Stimulated activated CD8-positive, alpha-beta memory T cell treated with anti-CD3 and anti-CD28 coated beads, Interleukin-4, amount 100 ng/mL, for 24 hours (primary cell): ENCODE data around the gene MORC2.

Experiments
- DNase-seq: peaks from one replicate; pipeline ENCODE4 v3.0.0-alpha.2; 2020; ENCODE audit warnings: low read depth

Gene MORC2

DNA sequence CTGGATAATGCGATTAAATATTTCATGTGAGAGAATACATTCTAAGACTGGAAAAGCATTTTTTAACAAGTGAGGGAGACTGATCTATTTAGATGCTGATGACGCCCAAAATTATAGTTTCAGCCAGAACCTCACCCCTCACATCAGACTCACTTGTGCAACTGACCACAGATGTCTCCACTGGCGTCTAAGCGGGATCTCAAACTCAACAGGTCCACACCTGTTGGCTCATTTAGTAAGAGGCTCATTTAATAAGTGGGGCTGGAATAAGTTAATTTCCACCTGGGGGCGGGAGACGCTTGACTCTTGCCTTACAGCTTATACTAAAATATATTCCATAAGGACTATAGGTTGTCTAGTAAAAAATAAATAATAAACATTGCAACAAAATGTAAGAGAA is 47.5 kb downstream of the MORC2 start:
- no peak for DNase-seq

DNA sequence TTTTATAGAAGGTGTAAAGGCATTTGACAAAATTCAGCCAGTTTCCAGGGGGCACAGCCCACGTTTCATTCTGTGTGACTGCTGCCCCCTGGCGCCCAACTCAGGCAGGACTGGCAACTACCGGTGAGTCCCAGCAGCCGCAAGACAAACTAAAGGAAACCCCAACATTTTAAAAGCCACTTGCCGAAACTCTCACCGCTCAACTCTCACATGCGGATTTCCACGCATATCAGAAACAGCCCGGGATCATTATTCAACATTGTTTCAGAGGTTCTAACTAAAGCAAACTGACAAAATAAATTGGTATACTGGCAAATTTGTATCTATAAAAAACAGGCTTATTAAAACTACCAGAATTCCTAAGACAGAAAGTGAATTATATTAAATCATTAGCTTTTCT is 48.2 kb downstream of the MORC2 start:
- DNase-seq = peak; percentile 83

DNA sequence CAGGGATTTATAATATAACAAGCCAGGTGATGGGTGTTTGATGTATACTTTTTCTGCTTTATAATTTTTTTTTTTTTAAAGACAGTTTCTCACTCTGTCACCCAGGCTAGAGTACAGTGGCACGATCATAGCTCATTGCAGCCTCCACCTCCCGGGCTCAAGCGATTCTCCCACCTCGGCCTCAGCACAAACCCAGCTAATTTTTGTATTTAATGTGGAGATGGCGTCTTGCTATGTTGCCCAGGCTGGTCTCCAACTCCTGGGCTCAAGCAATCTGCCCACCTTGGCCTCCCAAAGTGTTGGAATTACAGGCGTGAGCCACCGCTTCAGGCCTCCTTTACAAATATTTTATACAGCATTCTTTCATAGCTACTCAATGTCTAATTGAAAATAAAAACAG is 48.6 kb downstream of the MORC2 start:
- DNase-seq = no peak

DNA sequence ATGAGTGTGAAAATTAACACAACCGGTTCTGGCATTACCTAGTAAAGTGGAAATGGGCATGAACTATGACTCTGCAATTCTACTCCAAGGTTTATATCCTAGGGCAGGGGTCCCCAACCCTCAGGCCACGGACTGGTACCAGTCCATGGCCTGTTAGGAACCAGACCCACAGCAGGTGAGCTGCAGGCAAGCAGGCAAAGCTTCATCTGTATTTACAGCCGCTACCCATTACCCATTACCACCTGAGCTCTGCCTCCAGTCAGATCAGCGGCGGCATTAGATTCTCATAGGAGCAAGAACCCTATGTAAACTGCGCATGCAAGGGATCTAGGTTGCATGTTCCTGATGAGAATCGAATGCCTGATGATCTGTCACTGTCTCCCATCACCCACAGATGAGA is 49.8 kb downstream of the MORC2 start:
- no peak for DNase-seq

DNA sequence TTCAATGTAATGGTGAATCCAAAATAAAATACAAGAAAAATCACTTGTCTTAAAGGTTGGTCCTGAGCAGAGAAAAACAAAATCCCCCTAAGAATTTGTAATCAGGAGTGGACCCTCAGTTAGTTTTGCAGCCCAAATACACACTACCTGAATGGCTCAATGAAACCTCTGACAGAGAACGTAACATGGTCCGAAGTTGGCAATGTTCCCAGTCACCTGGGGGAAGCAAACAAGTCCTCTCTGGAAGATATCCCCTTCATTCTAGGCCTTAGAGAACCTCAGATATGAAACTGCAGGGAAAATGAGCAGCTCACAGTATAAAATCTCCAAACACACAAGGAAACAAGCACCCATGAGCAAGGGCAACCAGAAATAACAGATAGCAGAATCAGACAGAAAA is 58.2 kb downstream of the MORC2 start:
- DNase-seq = no peak

DNA sequence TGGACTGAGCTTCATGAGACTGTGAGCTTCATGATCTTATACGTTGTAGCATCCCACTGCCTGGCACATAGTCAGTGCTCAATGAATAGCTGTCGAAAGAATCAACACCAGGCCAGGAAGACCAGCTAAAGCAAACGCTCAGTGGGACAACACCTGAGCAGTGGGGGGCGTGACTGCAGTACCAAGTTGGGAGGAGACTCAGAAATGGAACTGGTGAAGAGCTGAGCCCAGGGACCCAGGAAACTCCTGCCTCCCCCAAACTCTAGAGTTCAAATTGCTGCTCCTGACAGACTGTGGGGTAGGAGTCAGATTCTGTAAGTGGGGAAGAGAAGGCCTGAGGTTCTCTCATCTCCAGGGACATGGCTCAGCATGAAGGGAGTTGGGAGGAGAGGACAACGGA is 59.3 kb downstream of the MORC2 start:
- DNase-seq = no peak

DNA sequence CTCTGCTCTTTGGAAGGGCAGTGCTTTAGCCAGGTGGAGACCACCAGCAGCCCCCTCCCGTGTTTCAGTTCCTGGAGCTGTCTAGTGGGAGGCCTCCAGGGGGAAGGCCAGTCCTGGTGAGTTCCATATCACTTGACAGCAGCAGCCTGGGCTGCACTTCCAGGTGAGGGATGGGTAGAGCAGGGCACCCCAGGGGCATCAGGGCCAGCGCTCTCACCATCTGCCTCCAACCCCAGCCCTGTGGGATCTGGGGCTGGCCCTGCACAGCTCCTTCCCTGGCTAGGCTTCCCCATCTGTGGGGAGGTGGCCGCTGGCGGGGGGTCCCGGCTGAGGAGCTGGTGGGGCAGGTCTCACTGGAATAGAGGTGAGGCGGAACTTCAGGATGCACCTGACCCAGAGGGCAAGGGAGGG is 60.5 kb downstream of the MORC2 start:
- DNase-seq = no peak

DNA sequence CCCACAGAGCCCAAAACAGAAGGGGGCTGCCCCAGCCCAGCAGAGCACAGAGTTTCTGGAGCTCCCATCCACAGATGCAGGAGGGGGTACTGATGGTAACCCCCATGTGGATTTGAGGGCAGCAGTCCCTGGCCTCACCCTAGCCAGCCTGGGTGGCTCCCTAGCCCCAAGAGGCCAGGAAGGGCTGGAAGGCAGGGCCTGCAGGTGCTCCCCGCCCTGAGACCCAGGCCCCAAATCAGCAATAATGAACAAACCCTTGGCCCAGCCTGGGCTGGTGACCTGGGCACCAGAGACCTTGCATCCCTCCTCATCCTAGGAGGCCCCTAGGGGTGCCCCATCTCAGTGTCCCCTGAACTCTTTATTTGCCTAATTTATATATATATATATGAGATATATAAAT is 61.6 kb downstream of the MORC2 start:
- no peak for DNase-seq

DNA sequence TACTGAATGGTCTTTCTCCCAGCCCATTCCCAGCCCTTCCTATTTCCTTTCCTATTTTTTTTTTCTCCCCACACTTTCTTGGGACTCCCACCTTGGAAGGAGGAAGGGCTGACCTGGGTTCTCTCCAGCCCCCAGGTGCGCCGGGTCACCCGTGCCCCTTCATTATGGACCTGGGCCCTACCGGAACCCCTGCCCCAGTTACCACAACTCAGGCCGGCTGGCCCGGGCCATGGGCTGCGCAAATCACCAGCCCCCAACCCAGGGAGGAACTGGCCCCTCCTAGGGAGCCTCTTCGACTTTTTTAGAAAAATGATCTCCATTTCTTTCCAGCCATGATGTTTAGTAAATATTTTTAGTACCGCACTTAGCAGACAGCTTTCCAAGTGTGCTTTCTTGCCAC is 62.2 kb downstream of the MORC2 start:
- DNase-seq = no peak

DNA sequence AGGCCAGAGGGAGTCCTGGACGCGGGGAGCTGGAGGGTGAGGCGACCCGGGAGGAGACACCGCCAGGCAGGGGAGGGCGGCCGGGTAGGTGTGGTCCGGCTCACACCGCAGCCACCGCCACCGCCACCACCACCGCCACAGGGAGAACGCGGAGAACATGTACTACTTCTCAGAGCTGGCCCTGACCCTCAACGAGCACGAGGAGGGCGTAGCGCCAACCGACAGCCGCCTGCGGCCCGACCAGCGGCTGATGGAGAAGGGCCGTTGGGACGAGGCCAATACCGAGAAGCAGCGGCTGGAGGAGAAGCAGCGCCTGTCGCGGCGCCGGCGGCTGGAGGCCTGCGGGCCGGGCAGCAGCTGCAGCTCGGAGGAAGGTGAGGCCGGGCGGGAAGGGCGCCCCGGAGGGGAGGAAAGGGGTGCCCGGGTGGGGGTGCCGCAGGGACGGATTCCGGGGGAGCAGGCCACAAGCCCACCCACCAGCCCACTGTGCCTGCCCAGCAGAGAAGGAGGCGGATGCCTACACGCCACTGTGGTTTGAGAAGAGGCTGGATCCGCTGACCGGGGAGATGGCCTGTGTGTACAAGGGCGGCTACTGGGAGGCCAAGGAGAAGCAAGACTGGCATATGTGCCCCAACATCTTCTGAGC is 62.8 kb downstream of the MORC2 start:
- DNase-seq = no peak

DNA sequence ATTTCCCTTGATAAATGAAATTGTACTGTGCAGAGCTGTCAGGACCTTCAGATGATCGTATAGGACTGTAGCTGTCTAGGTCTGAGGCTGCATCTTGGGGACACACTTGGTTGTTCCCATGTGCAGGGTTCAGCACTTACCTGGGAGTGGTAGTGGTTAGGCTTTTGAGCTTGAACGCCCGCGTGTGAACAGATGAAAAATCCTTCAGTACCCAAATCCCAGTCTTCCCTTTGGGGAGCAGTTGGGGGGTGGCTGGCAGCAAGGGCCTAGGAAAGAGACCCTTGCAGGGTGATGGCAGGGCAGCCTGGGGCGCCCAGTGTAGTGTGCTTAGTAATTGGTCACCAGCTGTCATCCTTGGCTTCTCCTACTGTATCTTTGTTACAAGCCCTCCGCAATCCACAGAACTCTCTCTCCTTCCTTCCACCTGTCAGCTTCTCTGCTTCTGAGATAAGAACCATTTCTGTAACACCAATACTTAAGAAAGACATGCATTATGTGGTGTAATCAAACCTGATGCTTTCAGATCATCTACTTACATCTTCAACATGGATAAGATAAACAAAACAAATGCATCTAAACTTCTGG is 64.6 kb downstream of the MORC2 start:
- DNase-seq = no peak

DNA sequence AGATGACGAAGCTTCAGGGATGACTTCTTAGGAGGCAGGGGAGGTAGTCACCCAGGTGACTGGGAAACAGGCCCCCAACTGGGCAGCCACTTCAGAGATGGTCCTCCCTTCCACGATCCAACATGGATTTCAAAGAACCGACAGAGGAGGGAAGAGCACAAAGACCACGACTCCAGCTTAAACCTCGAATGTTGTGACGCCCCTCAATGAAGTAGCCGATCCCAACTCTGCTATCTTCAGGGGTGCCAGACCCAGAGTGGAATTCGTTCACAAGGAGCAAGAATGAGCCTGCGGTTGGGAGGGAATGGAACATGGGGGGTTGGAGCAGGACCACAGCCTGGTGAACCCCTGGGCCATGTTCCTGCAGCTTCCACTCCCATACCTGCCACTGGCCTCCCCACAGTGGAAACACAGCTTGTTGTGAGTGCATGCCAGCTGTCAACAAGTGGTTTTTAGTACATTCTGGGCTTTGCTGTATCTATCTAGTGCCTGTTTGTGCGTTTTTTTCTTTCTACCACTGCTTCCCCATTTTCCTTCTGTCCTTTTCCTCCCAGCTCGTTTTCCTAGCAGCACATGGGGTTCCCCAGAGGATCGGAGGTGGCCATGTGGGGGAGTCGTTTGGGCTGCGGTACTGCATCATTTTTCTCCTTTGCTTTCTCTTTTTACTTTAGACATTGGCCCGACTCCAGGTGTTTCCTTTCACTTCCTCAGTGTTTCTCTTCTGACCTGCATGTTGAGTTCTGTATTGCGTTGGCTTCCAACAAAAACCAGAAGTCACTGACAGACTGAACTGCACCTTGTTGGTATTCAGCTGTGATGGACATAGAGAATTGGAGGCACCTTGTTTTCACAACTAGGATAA is 65.8 kb downstream of the MORC2 start:
- no peak for DNase-seq

DNA sequence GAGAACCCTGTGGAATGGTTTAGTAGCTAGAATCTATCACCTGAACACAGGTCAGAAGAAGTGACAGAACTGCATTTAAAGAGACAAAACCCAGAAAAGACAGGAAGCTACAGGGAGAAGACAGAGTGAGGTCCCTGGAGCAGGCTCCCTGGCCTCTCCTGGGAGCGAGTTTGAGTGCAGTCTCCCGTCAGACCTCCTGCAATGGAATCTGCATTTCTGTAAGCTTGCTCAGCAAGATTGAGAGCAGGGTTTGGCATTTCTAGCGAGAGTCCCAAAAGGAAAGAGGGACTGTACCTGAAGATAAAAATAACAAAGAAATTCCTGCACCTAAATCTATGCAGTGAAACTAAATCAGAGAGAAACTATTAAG is 74.2 kb downstream of the MORC2 start:
- no peak for DNase-seq

DNA sequence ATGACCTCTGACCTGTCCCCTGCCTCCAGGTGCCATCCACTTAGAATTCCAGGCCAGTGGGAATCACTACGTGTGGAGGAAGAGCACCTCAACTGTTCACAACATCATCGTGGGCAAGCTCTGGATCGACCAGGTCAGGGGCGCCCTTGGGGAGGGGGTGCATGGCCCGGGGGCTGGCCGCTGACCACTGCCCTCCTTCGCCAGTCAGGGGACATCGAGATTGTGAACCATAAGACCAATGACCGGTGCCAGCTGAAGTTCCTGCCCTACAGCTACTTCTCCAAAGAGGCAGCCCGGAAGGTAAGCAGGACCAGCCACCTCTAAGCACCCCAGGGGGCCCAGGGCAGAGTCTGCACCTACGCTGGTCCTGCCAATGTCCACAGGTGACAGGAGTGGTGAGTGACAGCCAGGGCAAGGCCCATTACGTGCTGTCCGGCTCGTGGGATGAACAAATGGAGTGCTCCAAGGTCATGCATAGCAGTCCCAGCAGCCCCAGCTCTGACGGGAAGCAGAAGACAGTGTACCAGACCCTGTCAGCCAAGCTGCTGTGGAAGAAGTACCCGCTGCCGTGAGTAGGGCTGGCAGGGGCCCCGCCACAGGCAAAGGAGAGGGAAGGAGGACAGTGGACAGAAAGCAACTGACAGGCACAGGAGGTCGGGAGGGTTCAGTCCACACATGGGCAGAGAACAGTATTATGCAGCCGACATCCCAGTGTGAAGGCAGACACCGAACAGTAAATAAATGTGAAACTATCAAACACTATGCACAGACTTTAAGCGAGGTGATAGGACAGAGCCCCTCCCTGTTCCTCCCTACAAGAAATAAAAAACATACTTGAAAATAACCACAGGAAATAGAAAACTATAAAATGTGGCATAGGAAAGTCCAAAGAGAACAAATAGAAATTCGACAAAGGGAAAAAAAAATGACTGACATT is 74.9 kb downstream of the MORC2 start:
- no peak for DNase-seq

DNA sequence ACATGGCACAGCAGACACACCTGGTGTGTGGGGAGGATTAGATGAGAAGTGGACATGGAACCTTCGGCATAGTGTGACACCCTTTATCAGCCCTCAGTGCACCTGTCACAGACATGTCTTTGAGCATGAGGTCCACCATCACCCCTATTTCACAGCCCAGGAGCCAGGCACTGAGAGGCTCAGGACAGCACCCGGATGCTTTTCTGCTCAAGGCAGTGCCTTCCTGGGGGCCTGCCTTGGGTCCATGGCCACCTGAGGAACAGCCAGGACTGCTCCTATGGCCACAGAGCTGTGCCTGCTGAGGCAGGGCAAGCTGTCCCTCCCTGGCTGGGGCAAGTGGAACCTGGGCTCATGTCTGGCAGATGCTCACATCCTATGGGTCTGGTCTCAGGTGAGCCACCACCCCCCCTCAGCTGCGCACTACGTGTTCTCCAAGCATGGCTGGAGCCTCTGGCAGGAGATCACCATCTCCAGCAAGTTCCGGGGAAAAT is 75.8 kb downstream of the MORC2 start:
- DNase-seq = no peak

DNA sequence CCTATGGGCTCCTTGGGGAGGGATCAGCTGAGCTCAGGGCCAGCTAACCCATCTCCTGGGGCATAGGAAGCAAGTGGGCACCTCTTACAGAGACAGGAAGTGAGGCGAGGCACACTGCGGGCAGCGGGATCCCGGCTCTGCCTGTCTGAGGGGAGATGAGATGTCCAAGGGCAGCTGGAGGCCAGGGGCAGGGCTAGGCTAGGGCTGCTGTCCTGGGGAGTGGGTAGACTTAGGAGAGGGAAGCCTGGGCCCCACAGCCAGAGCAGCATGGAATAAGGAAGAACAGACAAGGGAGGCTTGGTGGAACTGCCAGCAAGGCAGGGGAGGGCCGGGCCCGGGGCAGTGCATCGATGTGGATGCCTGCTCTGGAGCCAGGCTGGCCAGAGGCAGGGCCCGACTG is 76.3 kb downstream of the MORC2 start:
- DNase-seq = no peak

DNA sequence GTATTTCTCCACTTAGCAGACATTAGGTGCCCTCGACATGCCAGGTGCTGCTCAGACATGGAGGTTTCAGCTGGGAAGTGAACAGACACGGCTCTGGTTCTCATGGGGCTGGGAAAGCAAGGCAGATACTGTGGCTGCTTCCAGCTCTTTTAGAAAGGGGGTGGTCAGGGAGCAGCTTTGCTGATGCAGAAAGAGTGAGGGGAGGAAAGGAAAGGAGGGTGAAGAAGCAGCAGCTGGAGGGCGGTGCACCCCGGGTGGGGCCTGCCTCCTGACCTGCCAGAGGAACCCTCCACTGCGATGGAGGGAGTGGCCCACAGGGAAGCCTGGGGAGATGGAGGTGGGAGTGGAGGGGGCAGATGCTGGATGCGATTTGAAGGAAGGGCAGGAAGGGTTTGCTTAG is 76.8 kb downstream of the MORC2 start:
- DNase-seq = no peak

DNA sequence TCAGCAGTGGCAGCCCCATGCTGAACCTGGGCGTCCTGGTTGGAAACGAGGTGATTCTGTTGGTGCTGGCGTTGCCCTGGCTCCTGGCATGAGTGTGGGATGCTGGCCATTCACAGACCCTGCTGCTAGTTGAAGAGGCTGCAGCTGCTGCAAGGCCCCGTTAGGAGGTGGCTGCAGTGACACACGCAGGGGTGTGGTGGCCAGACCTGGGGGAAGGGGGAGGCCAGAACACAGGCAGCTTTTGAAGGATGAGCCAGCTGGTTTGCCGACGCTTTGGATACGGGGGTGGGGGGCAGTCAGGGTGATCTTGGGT is 77.2 kb downstream of the MORC2 start:
- no peak for DNase-seq

DNA sequence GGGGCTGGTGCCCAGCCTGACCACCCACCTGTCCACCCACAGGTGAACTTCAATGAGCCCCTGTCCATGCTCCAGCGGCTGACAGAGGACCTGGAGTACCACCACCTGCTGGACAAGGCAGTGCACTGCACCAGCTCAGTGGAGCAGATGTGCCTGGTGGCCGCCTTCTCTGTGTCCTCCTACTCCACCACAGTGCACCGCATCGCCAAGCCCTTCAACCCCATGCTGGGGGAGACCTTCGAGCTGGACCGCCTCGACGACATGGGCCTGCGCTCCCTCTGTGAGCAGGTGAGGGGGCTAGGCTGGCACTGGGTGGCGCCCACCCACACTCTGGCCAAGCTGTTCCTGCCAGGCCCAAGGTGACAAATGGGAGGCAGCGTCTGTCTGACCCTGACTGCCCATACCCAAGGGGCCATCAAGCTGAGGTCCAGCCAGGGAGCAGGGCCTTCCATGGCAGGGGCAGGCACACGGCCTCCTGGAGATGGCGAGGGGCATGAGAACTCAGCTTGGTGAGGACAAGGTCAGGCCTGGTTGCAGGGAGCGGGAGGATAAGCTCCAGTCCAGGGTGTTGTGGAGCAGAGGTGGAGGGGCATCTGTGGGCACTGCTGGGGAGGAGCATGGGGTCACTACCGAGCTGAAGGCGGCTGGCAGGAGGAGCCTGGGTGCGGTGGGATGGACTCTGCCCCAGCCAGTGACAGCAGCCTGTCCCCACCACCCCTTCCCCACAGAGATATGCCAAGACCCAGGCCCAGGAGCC is 77.7 kb downstream of the MORC2 start:
- DNase-seq = peak; percentile 12

DNA sequence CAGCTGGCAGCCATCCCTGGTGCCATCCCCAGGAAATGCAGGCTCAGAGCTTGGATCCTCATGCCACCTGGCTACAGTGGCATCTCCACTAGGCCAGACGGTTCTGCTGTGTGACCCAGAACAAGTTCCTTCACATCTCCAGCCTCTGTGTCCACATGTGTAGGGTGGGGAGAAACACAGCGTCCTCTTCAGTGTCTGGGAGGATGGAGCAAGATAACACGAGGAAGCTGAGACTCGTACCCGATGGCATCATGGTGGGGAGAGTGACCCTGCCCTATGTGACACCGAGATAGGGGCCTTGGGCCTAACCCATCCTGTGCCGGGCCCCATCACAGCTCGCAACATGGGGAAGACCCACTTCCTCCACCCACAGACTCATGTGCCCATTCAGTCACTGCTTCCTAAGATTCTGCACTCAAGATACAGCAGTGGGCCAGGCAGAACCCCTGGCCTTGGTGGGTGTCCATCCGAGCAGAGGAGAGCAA is 78.5 kb downstream of the MORC2 start:
- no peak for DNase-seq

DNA sequence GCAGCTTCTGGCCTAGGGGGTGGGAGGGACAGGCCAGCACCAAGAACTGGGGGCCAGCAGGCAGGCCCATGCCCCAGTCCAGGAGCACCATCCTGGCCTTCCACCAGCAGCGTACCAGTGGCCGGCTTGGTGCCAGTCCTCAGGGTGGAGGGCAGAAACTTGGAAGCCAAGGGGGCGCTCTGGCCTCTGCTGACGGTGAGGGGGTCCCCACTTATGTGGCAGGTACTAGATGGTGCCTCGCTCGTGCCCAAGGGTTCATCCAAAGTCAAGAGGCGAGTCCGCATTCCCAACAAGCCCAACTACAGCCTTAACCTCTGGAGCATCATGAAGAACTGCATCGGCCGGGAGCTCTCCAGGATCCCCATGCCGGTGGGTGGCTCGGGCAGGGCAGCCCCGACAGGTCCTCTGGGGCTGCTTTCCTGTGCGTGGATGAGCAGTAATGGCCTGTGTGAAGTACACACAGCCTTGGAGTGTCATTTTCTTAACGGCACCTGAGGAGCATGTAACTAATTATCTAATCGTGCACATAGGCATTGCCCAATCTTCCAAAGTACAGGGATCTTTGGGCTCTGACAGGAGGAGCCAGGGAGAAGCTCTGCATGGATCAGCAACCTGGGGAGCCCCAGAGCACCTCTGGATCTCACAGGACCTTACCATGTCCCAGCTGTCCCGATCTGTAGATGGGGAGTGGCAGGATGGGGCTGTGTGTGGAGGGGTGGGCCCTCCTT is 79.1 kb downstream of the MORC2 start:
- no peak for DNase-seq
